IPS-18c (cell line): ENCODE data around the gene KLRF2.
"Not testable (repeated sequence)": the region's sequence is repeated elsewhere in the genome, so short reads cannot be mapped to it uniquely, and the experiment has no call there.

Experiments
- H3K4me3 ChIP-seq: 2 replicates; pipeline ENCODE4 v1.7.0; 2013; ENCODE audit warnings: low read depth, mild to moderate bottlenecking, low read length, moderate library complexity; ENCODE audit not compliant: insufficient read depth
- H3K9me3 ChIP-seq: one replicate; pipeline ENCODE4 v1.6.1; 2013; ENCODE audit warnings: mild to moderate bottlenecking, low read length, moderate library complexity; ENCODE audit not compliant: control insufficient read depth, insufficient read depth

KLRF2 gene

GRCh38 chr12:9876120-9876519 is 5.2 kb upstream of the KLRF2 start:
- H3K9me3 ChIP-seq, H3K4me3 ChIP-seq: not testable (repeated sequence)

- peaks cover 2% of the 10 kb centered on the region for H3K9me3 ChIP-seq
- H3K4me3 ChIP-seq, result no peak overlapping the region
These were observed 684 bp upstream of the KLRF2 start for GRCh38 chr12:9880532-9881078.

DNA sequence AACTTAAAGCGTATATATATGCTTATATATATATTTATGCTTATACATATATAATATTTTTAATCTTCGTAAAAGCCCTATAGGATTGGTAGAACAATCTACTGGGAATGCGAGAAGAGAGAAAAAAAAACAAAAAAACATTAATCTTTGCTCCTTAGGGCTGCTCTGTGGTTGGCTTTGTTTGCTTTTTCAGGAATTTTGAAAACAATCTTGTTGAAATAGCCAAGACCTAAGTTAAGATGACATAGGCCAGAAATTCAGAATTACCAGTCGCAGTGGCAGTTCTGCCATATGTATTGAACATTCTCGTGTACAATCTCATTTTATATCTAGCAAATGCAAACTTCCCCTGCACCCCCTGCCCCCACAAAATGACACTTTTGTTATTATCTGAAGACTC is 699 bp downstream of the KLRF2 start:
- Histone ChIP-seq H3K9me3 (peaks cover 2% of the 10 kb centered on the region), H3K4me3 (no peak overlapping the region)

GRCh38 chr12:9883175-9883574 is 1.9 kb downstream of the KLRF2 start:
- H3K9me3 ChIP-seq, result peaks cover 2% of the 10 kb centered on the region
- no peak overlapping the region for H3K4me3 ChIP-seq

GRCh38 chr12:9888665-9889273 is 7.5 kb downstream of the KLRF2 start:
- H3K4me3 ChIP-seq, result no peak overlapping the region
- H3K9me3 ChIP-seq, result no peaks in the 10 kb centered on the region

DNA sequence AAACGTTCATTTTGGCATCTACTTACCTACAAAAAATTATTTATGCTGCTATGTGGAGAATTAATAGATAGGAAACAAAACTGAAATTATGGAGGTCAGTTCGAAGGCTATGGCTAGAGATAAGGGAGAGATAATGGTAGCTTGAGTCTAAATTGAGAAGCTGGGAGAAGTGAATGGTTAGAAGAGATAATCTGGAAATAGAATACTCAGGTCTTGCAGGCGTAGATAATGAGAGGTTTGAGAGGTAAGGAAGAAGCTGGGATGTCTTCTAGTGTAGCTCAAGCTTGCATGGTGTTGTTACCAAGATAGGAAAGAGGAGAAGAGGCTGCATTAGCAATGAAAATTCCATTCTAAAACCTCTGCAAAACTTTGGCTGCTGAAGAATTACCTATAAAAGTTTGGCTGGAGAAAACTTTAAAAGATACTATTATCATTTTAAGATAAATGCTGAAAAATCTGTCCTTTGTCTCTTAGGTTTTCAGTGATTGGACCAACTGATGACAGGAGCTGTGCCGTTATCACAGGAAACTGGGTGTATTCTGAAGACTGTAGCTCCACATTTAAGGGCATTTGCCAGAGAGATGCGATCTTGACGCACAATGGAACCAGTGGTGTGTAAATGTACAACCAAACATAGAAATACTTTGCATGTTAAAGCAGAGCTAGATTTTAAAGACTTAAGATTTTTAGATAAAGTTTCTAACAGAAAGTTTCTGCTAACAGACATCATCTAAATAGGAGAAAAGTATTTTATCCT is 14.1 kb downstream of the KLRF2 start:
- no peaks in the 10 kb centered on the region for H3K9me3 ChIP-seq
- no peak overlapping the region for H3K4me3 ChIP-seq

- H3K4me3 ChIP-seq, result no peak overlapping the region
- no peaks in the 10 kb centered on the region for H3K9me3 ChIP-seq
These were observed 16.2 kb downstream of the KLRF2 start for GRCh38 chr12:9897535-9897934.

DNA sequence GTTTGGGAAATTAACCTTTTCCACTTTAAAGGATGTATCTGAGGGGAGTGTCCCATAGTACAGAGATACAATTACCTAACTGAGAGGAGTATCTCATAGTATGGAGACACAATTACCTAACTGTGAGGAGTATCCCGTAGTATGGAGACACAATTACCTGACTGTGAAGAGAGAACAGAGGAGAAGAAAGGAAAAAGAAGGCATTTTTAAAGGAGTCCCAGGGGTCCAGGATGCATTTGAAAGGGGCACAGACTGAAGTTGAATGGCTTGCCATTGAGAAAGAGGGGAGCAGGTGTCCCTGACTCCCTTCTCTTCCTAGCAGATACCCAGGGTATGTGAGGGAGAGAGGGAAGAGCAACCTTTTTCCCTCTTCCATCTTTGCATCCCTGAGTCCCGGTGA is 17.9 kb downstream of the KLRF2 start:
- no peak overlapping the region for H3K4me3 ChIP-seq
- peaks cover 4% of the 10 kb centered on the region for H3K9me3 ChIP-seq

- H3K4me3 ChIP-seq, result no peak overlapping the region
- H3K9me3 ChIP-seq, result peaks cover 4% of the 10 kb centered on the region
These were observed 19.6 kb downstream of the KLRF2 start for GRCh38 chr12:9900930-9901329.

DNA sequence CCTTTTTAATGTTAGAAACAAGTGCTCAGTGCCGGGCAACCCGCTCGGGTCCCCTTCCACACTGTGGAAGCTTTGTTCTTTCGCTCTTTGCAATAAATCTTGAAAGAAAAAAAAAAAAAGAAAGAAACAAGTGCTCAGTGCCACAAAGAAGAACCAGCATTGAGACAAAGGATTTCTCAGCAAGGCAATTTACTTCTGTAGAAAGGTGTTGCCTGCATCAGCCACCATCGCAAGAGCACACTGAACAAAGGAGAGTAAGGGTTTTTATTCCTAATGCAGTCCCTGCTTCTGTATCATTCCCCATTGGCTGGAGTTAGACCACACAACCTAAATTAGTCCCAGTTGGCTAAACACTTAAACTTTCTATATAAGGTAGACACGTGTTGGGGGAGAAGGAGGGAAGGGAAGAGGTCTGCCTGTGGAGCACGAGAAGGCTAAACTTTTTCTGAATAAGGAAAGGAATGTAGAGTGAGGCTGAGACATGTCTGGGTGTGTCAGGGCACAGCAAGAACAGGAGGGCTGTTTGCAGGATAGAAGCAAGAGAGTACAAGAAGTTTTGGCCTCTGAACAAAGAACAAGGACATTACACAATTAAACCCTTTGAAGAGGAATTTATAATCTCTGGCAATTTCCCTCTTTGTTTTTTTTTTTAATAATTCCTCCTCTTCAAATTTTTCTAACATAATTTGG is 21.4 kb downstream of the KLRF2 start:
- H3K4me3 ChIP-seq, result no peak overlapping the region
- peaks cover 4% of the 10 kb centered on the region for H3K9me3 ChIP-seq

GRCh38 chr12:9906873-9907272 is 25.6 kb downstream of the KLRF2 start:
- H3K9me3 ChIP-seq, result peaks cover 16% of the 10 kb centered on the region

DNA sequence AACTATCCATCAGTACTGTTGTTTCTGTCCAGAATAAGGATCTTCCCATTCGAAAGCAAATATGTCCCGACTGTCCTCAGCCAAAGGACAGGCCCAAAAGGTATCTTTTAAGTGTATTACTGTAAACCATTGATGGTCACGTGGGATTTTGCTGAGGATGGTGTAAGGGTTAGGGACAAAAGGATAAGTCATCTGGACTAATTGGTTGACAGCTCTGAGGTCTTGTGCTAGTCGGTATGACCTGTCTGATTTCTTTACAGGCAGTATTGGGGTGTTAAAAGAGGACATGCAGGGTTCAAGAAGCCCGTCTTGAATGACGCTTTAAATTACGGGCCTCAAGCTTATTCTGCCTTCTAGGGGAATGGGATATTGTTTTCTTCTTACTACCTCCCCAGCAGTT is 26.5 kb downstream of the KLRF2 start:
- H3K9me3 ChIP-seq, result peaks cover 19% of the 10 kb centered on the region
- no peak overlapping the region for H3K4me3 ChIP-seq

More at GRCh38 chr12:9906873-9907272, 25.6 kb downstream of the KLRF2 start:
- no peak overlapping the region for H3K4me3 ChIP-seq

DNA sequence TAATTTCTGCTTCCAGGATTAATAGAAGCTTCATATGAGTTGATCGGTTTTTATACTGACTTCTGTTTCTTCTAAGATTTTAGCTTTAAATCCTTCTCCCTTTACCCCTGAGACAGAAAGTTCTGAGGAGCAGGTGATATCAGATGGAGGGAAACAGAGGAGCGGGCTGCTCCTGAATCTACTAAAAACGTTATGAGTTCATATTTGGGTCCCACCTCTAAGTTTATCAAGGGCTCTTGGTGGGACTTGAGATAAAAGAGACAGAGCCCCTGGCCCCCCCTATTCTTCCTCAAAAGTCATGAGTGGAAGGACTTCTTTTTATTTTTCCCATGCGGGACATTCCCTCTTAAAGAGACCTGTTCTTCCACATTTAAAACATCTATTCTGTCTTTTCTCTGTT is 27.1 kb downstream of the KLRF2 start:
- Histone ChIP-seq H3K9me3 (peaks cover 17% of the 10 kb centered on the region), H3K4me3 (no peak overlapping the region)

DNA sequence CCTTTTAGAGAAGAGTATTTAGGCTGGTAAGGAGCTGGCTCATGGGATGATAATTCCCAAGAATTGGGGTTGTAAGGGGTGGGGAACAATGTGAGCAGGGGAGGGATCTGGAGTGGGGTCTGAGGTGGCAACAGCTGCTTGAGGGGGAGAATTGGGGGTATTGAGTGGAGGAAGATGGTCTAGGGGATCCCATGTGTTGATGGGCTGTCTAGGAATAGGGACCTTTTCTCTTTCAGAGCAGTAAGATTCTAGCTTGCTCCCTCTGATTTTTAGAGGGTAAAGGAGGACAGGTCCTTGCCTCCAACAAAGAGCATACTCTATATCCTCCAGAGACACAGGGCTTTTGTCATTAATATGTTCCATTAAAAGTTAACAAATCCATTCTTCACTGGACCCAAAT is 28.4 kb downstream of the KLRF2 start:
- H3K9me3 ChIP-seq, result peaks cover 17% of the 10 kb centered on the region
- no peak overlapping the region for H3K4me3 ChIP-seq

- Histone ChIP-seq H3K9me3 (peaks cover 17% of the 10 kb centered on the region), H3K4me3 (peak overlapping the region; percentile 24; the same call in 1 of the 2 replicates)
These were observed 29.6 kb downstream of the KLRF2 start for GRCh38 chr12:9910716-9911421.

- Histone ChIP-seq H3K9me3 (peaks cover 17% of the 10 kb centered on the region), H3K4me3 (no peak overlapping the region)
These were observed 30.4 kb downstream of the KLRF2 start for GRCh38 chr12:9911708-9912107.

GRCh38 chr12:9919443-9919842 is 38.2 kb downstream of the KLRF2 start:
- H3K4me3 ChIP-seq, result no peak overlapping the region
- H3K9me3 ChIP-seq, result no peaks in the 10 kb centered on the region
